ENCODE measurements around the gene SPRR2D.

The SPRR2D gene

DNA sequence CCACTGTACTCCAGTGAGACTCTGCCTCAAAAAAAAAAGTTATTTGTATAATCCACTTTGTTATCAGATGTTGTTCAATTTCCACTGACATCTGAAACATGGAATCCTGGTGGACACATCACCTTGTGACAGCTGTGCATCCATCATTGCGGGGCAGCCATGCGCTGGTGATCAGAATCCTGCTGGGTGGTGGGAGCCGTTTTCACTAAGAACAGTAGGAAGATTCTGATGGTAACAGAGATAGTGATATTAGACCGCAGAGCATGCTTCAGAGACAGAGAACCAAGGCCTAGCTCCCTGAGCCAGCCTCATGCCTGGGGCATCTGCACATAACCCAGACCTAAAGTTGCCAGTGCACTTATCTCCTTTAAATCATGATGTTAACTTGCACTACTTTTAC lies 42.4 kb downstream of the SPRR2D start:
- no peak overlapping the region for H3K27ac ChIP-seq

DNA sequence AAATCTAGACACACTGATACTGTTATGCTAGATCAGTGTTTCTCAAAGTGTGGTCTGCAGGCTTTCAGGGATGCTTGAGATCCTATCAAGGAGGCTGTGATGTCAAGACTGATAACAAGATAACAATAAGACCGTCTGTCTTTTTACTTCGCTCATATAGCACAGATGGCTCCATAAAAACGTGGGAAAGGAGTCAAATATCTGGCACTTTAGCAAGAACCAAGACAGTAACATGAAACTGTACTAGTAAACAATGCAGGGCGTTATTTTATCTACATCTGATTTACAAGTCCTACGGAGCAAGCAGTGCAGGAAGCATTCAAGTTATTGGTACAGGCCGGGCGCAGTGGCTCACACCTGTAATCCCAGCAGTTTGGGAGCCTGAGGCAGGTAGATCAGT lies 43.0 kb downstream of the SPRR2D start:
- TF ChIP-seq EZH2 (IDR thresholded peaks at IDR 0.05), result no peak
- TF ChIP-seq FOXP2 (optimal IDR thresholded peaks at IDR 0.05; ENCODE audit: control extremely low read depth, extremely low read length, insufficient read depth), result no peak
- TF ChIP-seq POLR2AphosphoS5 (IDR thresholded peaks at IDR 0.05; ENCODE audit: borderline replicate concordance, low read depth, low read length), result no peak
- DNase-seq (ENCODE audit: low read depth, low spot score), result no peak

More for the DNA sequence above, 42.4 kb downstream of the SPRR2D start:
- Histone ChIP-seq H3K4me3 (no peak overlapping the region), H3K36me3 (ENCODE audit: insufficient read depth, low read length) (no peaks in the 10 kb centered on the region), H3K9ac (ENCODE audit: insufficient read length) (no peak overlapping the region), H3K9me3 (ENCODE audit: low read depth, low read length) (no peaks in the 10 kb centered on the region)
- TF ChIP-seq EZH2 (IDR thresholded peaks at IDR 0.05) (no peak), POLR2AphosphoS5 (IDR thresholded peaks at IDR 0.05; ENCODE audit: borderline replicate concordance, low read depth, low read length) (no peak), FOXP2 (optimal IDR thresholded peaks at IDR 0.05; ENCODE audit: control extremely low read depth, extremely low read length, insufficient read depth) (no peak)
- no peak for DNase-seq (ENCODE audit: low read depth, low spot score)

DNA sequence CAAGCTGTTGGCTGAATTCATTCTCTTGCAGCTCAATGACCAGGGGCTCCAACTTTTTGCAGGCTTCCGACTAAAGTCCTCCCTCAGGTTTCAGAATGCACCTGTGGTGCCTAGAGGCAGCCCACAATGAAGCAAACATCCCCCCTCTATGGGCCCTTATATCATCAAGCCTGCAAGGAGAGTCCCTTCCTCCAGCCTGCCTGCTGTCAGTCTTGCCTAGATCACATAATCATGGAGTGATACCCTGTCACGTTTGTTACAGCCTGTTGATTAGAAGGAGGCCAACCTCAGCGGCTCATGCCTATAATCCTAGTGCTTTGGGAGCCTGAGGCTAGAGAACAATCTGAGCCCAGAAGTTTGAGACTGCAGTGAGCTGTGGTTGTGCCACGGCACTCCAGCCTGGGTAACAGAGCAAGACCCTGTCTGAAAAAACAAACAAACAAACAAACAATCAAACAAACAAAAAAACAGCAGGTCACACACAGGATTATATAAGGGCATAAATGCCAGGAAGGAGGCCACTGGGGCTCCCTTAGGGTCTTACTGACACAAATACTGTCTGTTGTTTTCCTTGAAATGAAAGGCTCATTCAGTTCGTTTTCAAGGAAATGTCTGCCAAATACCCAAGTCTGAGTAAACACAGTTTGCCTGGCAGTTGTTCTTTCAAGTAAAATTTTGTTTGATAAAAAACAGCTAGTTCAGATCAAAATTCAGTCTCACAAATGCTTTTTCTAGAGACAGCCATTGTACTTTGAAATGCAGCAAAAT lies 44.1 kb downstream of the SPRR2D start:
- no peak overlapping the region for H3K9ac ChIP-seq (ENCODE audit: insufficient read length)
- DNase-seq (ENCODE audit: low read depth, low spot score), result no peak
- H3K27ac ChIP-seq, result no peak overlapping the region

More for the DNA sequence above, 43.0 kb downstream of the SPRR2D start:
- Histone ChIP-seq H3K27ac (no peak overlapping the region), H3K9me3 (ENCODE audit: low read depth, low read length) (no peaks in the 10 kb centered on the region), H3K9ac (ENCODE audit: insufficient read length) (no peak overlapping the region), H3K4me3 (no peak overlapping the region), H3K36me3 (ENCODE audit: insufficient read depth, low read length) (no peaks in the 10 kb centered on the region)

GRCh38 chr1:152995842-152996241 lies 45.1 kb downstream of the SPRR2D start:
- TF ChIP-seq EZH2 (IDR thresholded peaks at IDR 0.05), result no peak
- Histone ChIP-seq H3K27ac (no peak overlapping the region), H3K9ac (ENCODE audit: insufficient read length) (no peak overlapping the region), H3K4me3 (no peak overlapping the region), H3K9me3 (ENCODE audit: low read depth, low read length) (no peaks in the 10 kb centered on the region), H3K36me3 (ENCODE audit: insufficient read depth, low read length) (no peaks in the 10 kb centered on the region)
- DNase-seq (ENCODE audit: low read depth, low spot score), result no peak

More for the DNA sequence above, 44.1 kb downstream of the SPRR2D start:
- H3K9me3 ChIP-seq (ENCODE audit: low read depth, low read length), result no peaks in the 10 kb centered on the region
- no peak overlapping the region for H3K4me3 ChIP-seq
- H3K36me3 ChIP-seq (ENCODE audit: insufficient read depth, low read length), result no peaks in the 10 kb centered on the region
- TF ChIP-seq FOXP2 (optimal IDR thresholded peaks at IDR 0.05; ENCODE audit: control extremely low read depth, extremely low read length, insufficient read depth) (no peak), EZH2 (IDR thresholded peaks at IDR 0.05) (no peak), POLR2AphosphoS5 (IDR thresholded peaks at IDR 0.05; ENCODE audit: borderline replicate concordance, low read depth, low read length) (no peak)

DNA sequence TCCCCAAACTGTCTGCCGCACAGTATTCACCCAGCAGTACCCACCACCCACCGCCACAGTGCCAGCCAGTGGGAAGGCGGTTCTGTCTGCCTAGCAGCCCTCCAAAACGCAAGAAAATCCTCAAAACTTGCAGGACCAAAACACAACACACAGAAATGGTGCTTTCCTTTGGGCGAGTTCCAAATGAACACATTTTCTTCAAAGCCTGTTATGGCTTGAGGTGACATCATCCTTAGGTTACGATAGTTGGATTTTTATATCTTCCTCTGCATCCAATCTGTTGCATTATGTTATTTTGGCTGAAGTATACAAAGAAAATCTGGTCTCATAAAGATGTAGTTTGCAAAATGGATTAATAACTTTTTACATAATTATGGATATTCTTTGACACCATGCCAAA lies 47.7 kb downstream of the SPRR2D start:
- no peaks in the 10 kb centered on the region for H3K9me3 ChIP-seq (ENCODE audit: low read depth, low read length)
- no peak overlapping the region for H3K27ac ChIP-seq
- no peaks in the 10 kb centered on the region for H3K36me3 ChIP-seq (ENCODE audit: insufficient read depth, low read length)
- TF ChIP-seq POLR2AphosphoS5 (IDR thresholded peaks at IDR 0.05; ENCODE audit: borderline replicate concordance, low read depth, low read length) (no peak), FOXP2 (optimal IDR thresholded peaks at IDR 0.05; ENCODE audit: control extremely low read depth, extremely low read length, insufficient read depth) (no peak), EZH2 (IDR thresholded peaks at IDR 0.05) (no peak)
- no peak overlapping the region for H3K4me3 ChIP-seq
- DNase-seq (ENCODE audit: low read depth, low spot score), result no peak
- H3K9ac ChIP-seq (ENCODE audit: insufficient read length), result no peak overlapping the region

Measured in SK-N-MC (cell line).